BLaER1 treated with 17β-estradiol and CSF1 and Interleukin-3, amounts not matched to agents 10 nM and 100 nM (cell line): ENCODE measurements around the gene SMURF1.
A peak's percentile ranks its signal among the peaks of the same experiment; 100 is the strongest.

ENCODE experiments used
- H3K27ac ChIP-seq, 11 experiments: shearing (Covaris generic); formaldehyde crosslinking; 2 replicates each; pipeline ENCODE4 v1.8.1; 2022
- H3K27me3 ChIP-seq, 11 experiments: shearing (Covaris generic); formaldehyde crosslinking; 2 replicates each; pipeline ENCODE4 v1.8.1; 2022
- H3K36me3 ChIP-seq, 11 experiments: shearing (Covaris generic); formaldehyde crosslinking; 2 replicates each; pipeline ENCODE4 v1.8.1; 2022
- H3K4me1 ChIP-seq, 10 experiments: shearing (Covaris generic); formaldehyde crosslinking; 2 replicates each; pipeline ENCODE4 v1.8.1; 2022
- H3K4me2 ChIP-seq, 11 experiments: shearing (Covaris generic); formaldehyde crosslinking; 2 replicates each; pipeline ENCODE4 v1.8.1; 2022
- H3K4me3 ChIP-seq, 10 experiments: shearing (Covaris generic); formaldehyde crosslinking; 2 replicates each; pipeline ENCODE4 v1.8.1; 2022
- H3K9ac ChIP-seq, 11 experiments: shearing (Covaris generic); formaldehyde crosslinking; 2 replicates each; pipeline ENCODE4 v1.8.1; 2022
- H3K9me3 ChIP-seq, 11 experiments: shearing (Covaris generic); formaldehyde crosslinking; replicated peaks in 1 of 11; 2 replicates each; pipeline ENCODE4 v1.8.1; 2022
- H4K20me1 ChIP-seq, 11 experiments: shearing (Covaris generic); formaldehyde crosslinking; 2 replicates each; pipeline ENCODE4 v1.8.1; 2022
- Cebpa-rat ChIP-seq, 11 experiments: shearing (Covaris generic); IDR thresholded peaks; 2 replicates each; pipeline ENCODE4 v1.8.1; 2022

The SMURF1 gene

GRCh38 chr7:99097730-99098129, 46.2 kb downstream of the SMURF1 start:
- no peak overlapping the region for H3K4me3 ChIP-seq
- H3K4me1 ChIP-seq = peaks cover 6 to 32% (median 13%) of the 10 kb centered on the region in 10 experiments; a peak in 16 of 20 replicates
- no peak for TF ChIP-seq Cebpa-rat (IDR thresholded peaks at IDR 0.05)
- H3K9me3 ChIP-seq = peaks cover 49 to 81% (median 67%) of the 10 kb centered on the region in 11 experiments
- no peak overlapping the region for H3K9ac ChIP-seq
- H3K4me2 ChIP-seq = no peak overlapping the region
- H3K27me3 ChIP-seq = no peaks in the 10 kb centered on the region
- H3K27ac ChIP-seq = no peak overlapping the region
- peaks cover 0 to 37% (median 9%) of the 10 kb centered on the region in 11 experiments; a peak in 12 of 22 replicates for H4K20me1 ChIP-seq
- peaks cover 39 to 72% (median 60%) of the 10 kb centered on the region in 11 experiments for H3K36me3 ChIP-seq

DNA sequence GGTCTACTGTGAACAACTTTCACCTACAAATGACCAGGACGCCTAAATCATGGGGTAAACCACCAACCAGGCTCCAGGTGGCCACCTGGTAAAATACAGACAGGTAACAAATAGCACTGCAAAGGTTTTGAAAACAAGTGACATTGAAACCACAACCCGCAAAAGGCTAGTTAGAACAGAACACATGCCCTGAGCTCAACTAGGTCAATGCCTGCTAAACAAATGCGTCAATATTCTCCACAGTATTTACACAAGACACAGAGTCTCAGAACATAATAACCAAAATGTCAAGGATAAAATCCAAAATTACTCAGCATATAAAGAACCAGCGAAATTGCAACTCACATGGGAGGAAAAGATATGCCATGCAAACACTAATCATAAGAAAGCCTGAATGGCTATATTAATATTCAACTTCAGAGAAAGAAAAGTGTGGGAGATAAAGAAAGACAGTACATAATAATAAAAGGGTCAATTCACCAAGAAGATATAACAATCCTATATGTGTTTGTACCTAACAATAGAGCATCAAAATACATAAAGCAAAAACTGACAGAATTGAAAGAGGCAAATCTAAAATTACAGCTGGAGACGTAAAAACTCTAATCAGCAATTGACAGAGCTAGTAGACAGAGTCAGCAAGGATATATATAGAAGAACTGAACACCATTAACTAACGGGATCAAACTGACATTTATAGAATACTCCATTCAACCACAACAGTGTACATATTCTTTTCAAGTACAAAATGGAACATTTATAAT, 47.6 kb downstream of the SMURF1 start:
- Histone ChIP-seq H3K27ac (no peak overlapping the region; a peak in 1 of 22 replicates), H3K9ac (no peak overlapping the region), H3K4me1 (peaks cover 5 to 30% (median 11%) of the 10 kb centered on the region in 10 experiments; a peak in 14 of 20 replicates), H3K4me3 (no peak overlapping the region), H3K27me3 (no peaks in the 10 kb centered on the region), H4K20me1 (peaks cover 0 to 51% (median 18%) of the 10 kb centered on the region in 11 experiments; a peak in 14 of 22 replicates), H3K9me3 (peaks cover 43 to 68% (median 59%) of the 10 kb centered on the region in 11 experiments), H3K4me2 (0 out of 22 replicates have a peak overlapping the region, but pooled peaks of 1 of the 11 experiments have one; percentile 5), H3K36me3 (peaks cover 33 to 70% (median 62%) of the 10 kb centered on the region in 11 experiments)
- TF ChIP-seq Cebpa-rat (IDR thresholded peaks at IDR 0.05) = no peak

DNA sequence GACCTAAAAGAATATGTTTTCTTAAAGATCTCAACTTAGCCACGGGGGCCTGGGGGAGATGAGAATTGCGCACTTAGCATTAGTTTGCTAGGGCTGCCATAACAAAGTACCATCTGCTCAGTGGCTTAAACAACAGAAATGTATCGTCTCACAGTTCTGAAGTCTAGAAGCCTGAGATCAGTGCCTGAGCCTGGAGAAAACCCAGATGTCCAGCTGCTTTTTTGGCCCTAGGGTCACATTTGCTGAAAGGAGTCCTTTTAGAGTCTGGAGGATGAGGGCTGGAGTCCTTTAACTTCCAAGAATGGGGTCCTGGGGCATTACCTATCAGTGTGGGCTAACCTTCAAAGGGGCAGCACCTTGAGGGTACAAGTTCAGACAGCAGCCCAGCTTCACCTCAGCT, 48.2 kb downstream of the SMURF1 start:
- Histone ChIP-seq H3K9ac (no peak overlapping the region), H4K20me1 (peaks cover 0 to 57% (median 18%) of the 10 kb centered on the region in 11 experiments; a peak in 14 of 22 replicates), H3K27ac (no peak overlapping the region; a peak in 1 of 22 replicates), H3K9me3 (peaks cover 37 to 62% (median 53%) of the 10 kb centered on the region in 11 experiments), H3K4me2 (no peak overlapping the region), H3K4me3 (no peak overlapping the region), H3K4me1 (peaks cover 5 to 30% (median 12%) of the 10 kb centered on the region in 10 experiments; a peak in 14 of 20 replicates), H3K27me3 (no peaks in the 10 kb centered on the region), H3K36me3 (peaks cover 27 to 64% (median 56%) of the 10 kb centered on the region in 11 experiments)
- no peak for TF ChIP-seq Cebpa-rat (IDR thresholded peaks at IDR 0.05)

DNA sequence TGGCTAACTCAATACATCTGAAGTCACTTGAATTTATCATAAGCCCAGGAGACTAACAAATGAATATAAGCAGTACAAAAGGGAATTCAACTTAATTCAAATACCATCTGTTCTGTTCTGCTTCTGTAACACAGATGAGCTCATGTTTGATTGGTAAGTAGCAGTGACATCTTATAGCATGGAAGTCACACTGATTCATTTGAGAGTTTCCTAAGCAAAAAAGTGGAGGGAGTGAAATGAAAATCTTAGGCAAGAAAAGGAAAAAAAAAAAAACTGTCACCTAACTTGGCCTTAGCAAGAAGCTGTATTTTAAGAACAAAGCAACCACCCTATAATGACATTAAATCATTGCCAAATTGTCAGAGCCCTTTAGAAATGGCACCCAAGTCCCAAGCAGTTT, 49.5 kb downstream of the SMURF1 start:
- Histone ChIP-seq H3K4me2 (no peak overlapping the region), H3K9me3 (peaks cover 24 to 52% (median 40%) of the 10 kb centered on the region in 11 experiments), H3K36me3 (peaks cover 18 to 56% (median 49%) of the 10 kb centered on the region in 11 experiments), H3K9ac (no peak overlapping the region), H3K27me3 (no peaks in the 10 kb centered on the region), H3K27ac (no peak overlapping the region), H4K20me1 (peaks cover 9 to 70% (median 28%) of the 10 kb centered on the region in 11 experiments; a peak in 15 of 22 replicates), H3K4me1 (peaks cover under 1 to 29% (median 9%) of the 10 kb centered on the region in 10 experiments; a peak in 15 of 20 replicates), H3K4me3 (no peak overlapping the region)
- no peak for TF ChIP-seq Cebpa-rat (IDR thresholded peaks at IDR 0.05)

GRCh38 chr7:99092064-99092720, 51.7 kb downstream of the SMURF1 start:
- H3K27ac ChIP-seq = no peak overlapping the region
- H4K20me1 ChIP-seq = peaks cover 9 to 85% (median 28%) of the 10 kb centered on the region in 11 experiments; a peak in 15 of 22 replicates
- H3K36me3 ChIP-seq = peaks cover 1 to 58% (median 49%) of the 10 kb centered on the region in 11 experiments; a peak in 21 of 22 replicates
- peaks cover 0 to 25% (median 7%) of the 10 kb centered on the region in 10 experiments; a peak in 7 of 20 replicates for H3K4me1 ChIP-seq
- H3K27me3 ChIP-seq = no peaks in the 10 kb centered on the region
- no peak overlapping the region for H3K4me2 ChIP-seq
- H3K9me3 ChIP-seq = peaks cover 3 to 43% (median 29%) of the 10 kb centered on the region in 11 experiments
- H3K4me3 ChIP-seq = no peak overlapping the region
- H3K9ac ChIP-seq = no peak overlapping the region
- TF ChIP-seq Cebpa-rat (IDR thresholded peaks at IDR 0.05) = no peak

- Histone ChIP-seq H3K4me2 (no peak overlapping the region), H3K9ac (no peak overlapping the region), H3K4me3 (no peak overlapping the region), H3K36me3 (peaks cover 13 to 60% (median 52%) of the 10 kb centered on the region in 11 experiments), H3K27ac (no peak overlapping the region), H3K27me3 (no peaks in the 10 kb centered on the region), H3K4me1 (peaks cover 0 to 13% (median 4%) of the 10 kb centered on the region in 10 experiments; a peak in 6 of 20 replicates), H4K20me1 (peaks cover 9 to 79% (median 28%) of the 10 kb centered on the region in 11 experiments; a peak in 15 of 22 replicates), H3K9me3 (peaks cover 13 to 43% (median 29%) of the 10 kb centered on the region in 11 experiments)
- no peak for TF ChIP-seq Cebpa-rat (IDR thresholded peaks at IDR 0.05)
These were observed 53.0 kb downstream of the SMURF1 start for GRCh38 chr7:99090771-99091542.

GRCh38 chr7:99089914-99090629, 53.8 kb downstream of the SMURF1 start:
- H3K9me3 ChIP-seq = peaks cover 20 to 45% (median 32%) of the 10 kb centered on the region in 11 experiments
- peaks cover 0 to 8% (median 2%) of the 10 kb centered on the region in 10 experiments; a peak in 5 of 20 replicates for H3K4me1 ChIP-seq
- H4K20me1 ChIP-seq = peaks cover 9 to 70% (median 28%) of the 10 kb centered on the region in 11 experiments; a peak in 14 of 22 replicates
- no peak overlapping the region for H3K4me2 ChIP-seq
- no peak overlapping the region for H3K4me3 ChIP-seq
- H3K36me3 ChIP-seq = peaks cover 16 to 65% (median 54%) of the 10 kb centered on the region in 11 experiments
- TF ChIP-seq Cebpa-rat (IDR thresholded peaks at IDR 0.05) = no peak
- H3K27me3 ChIP-seq = no peaks in the 10 kb centered on the region
- H3K27ac ChIP-seq = no peak overlapping the region
- H3K9ac ChIP-seq = no peak overlapping the region

- H3K4me3 ChIP-seq = no peak overlapping the region
- no peak for TF ChIP-seq Cebpa-rat (IDR thresholded peaks at IDR 0.05)
These were observed 57.0 kb downstream of the SMURF1 start for GRCh38 chr7:99086944-99087343.

More at GRCh38 chr7:99086944-99087343, 57.0 kb downstream of the SMURF1 start:
- H4K20me1 ChIP-seq = peaks cover 9 to 55% (median 18%) of the 10 kb centered on the region in 11 experiments; a peak in 14 of 22 replicates
- peaks cover 16 to 67% (median 59%) of the 10 kb centered on the region in 11 experiments for H3K36me3 ChIP-seq
- no peak overlapping the region for H3K9ac ChIP-seq
- no peak overlapping the region for H3K4me2 ChIP-seq
- H3K27me3 ChIP-seq = no peaks in the 10 kb centered on the region
- H3K4me1 ChIP-seq = peaks cover 22 to 37% (median 28%) of the 10 kb centered on the region in 10 experiments
- peaks cover 29 to 59% (median 45%) of the 10 kb centered on the region in 11 experiments for H3K9me3 ChIP-seq
- no peak overlapping the region for H3K27ac ChIP-seq
